Measurements from ENCODE around the gene ATP2C2. TPM values are rescaled to one million over a fixed set of nuclear protein-coding genes. Genes with fewer than 3 reads are reported as not detected.

The ATP2C2 gene
- polyA plus RNA-seq, 1 donor (not counting 4 experiments of a cell fraction or from before 2014, with no cell fraction given) = 0.96 TPM

- DNase-seq (ENCODE audit: low read depth, low spot score) (no peak), FAIRE-seq (no peak)
- no peaks in the 10 kb centered on the region for H3K27me3 ChIP-seq (ENCODE audit: control insufficient read depth, extremely low read depth, insufficient read depth, low read length)
- no peak overlapping the region for H3K9ac ChIP-seq (ENCODE audit: control insufficient read depth, extremely low read depth, insufficient read depth, low read length)
- H3K36me3 ChIP-seq (ENCODE audit: control insufficient read depth in 2 of 2, extremely low read depth in 1 of 2, insufficient read depth in 2 of 2, low read length in 2 of 2) = peaks cover 42 to 65% of the 10 kb centered on the region in 2 experiments
- H3K9me1 ChIP-seq (ENCODE audit: control insufficient read depth, extremely low read depth, insufficient read depth, low read length) = no peaks in the 10 kb centered on the region
- H3K4me1 ChIP-seq (ENCODE audit: control insufficient read depth, extremely low read depth, insufficient read depth, low read length) = no peaks in the 10 kb centered on the region
- TF ChIP-seq CTCF (optimal IDR thresholded peaks at IDR 0.05 in 1 of 3, IDR thresholded peaks at IDR 0.05 in 1 of 3, conservative IDR thresholded peaks at IDR 0.05 in 1 of 3; ENCODE audit: extremely low read depth in 1 of 3, insufficient read depth in 2 of 3, low read length in 3 of 3) (no peak), EZH2 (IDR thresholded peaks at IDR 0.05; ENCODE audit: low read length) (no peak)
- H3K9me3 ChIP-seq (ENCODE audit: control insufficient read depth, low read depth, low read length) = no peaks in the 10 kb centered on the region
- no peak overlapping the region for H3K27ac ChIP-seq (ENCODE audit: control insufficient read depth, insufficient read depth, low read length)
- H3K4me3 ChIP-seq (ENCODE audit: control insufficient read depth in 2 of 3, extremely low read depth in 1 of 3, insufficient read depth in 2 of 3, low read depth in 1 of 3, low read length in 3 of 3) = no peak overlapping the region
- no peak overlapping the region for H2AFZ ChIP-seq (ENCODE audit: control insufficient read depth, low read length)
- H3K79me2 ChIP-seq (ENCODE audit: control insufficient read depth, insufficient read depth, low read length) = peaks cover 21% of the 10 kb centered on the region
- H4K20me1 ChIP-seq (ENCODE audit: control insufficient read depth, extremely low read depth, insufficient read depth, low read length) = peaks cover 8% of the 10 kb centered on the region
- H3K4me2 ChIP-seq (ENCODE audit: control insufficient read depth, extremely low read depth, insufficient read depth, low read depth, low read length) = no peak overlapping the region
- dilution Hi-C loops (cut with MboI; ENCODE audit: extremely low pct_ligation_motif_present, low sequenced_read_pairs) = no loop called here
Observed at GRCh38 chr16:84485255-84486010, 117.1 kb downstream of the ATP2C2 start.

- no peaks in the 10 kb centered on the region for H3K4me1 ChIP-seq (ENCODE audit: control insufficient read depth, extremely low read depth, insufficient read depth, low read length)
- H3K4me2 ChIP-seq (ENCODE audit: control insufficient read depth, extremely low read depth, insufficient read depth, low read depth, low read length) = no peak overlapping the region
- H3K79me2 ChIP-seq (ENCODE audit: control insufficient read depth, insufficient read depth, low read length) = peaks cover 19% of the 10 kb centered on the region
- H3K9me3 ChIP-seq (ENCODE audit: control insufficient read depth, low read depth, low read length) = no peaks in the 10 kb centered on the region
- H3K9me1 ChIP-seq (ENCODE audit: control insufficient read depth, extremely low read depth, insufficient read depth, low read length) = no peaks in the 10 kb centered on the region
- H3K9ac ChIP-seq (ENCODE audit: control insufficient read depth, extremely low read depth, insufficient read depth, low read length) = no peak overlapping the region
- TF ChIP-seq CTCF (optimal IDR thresholded peaks at IDR 0.05 in 1 of 3, IDR thresholded peaks at IDR 0.05 in 1 of 3, conservative IDR thresholded peaks at IDR 0.05 in 1 of 3; ENCODE audit: extremely low read depth in 1 of 3, insufficient read depth in 2 of 3, low read length in 3 of 3) = no peak
- no peak overlapping the region for H3K27ac ChIP-seq (ENCODE audit: control insufficient read depth, insufficient read depth, low read length)
- DNase-seq (ENCODE audit: low read depth, low spot score) = no peak
- no peaks in the 10 kb centered on the region for H3K27me3 ChIP-seq (ENCODE audit: control insufficient read depth, extremely low read depth, insufficient read depth, low read length)
- dilution Hi-C loops (cut with MboI; ENCODE audit: extremely low pct_ligation_motif_present, low sequenced_read_pairs) = no loop called here
- peaks cover 8% of the 10 kb centered on the region for H4K20me1 ChIP-seq (ENCODE audit: control insufficient read depth, extremely low read depth, insufficient read depth, low read length)
- FAIRE-seq = no peak
- H3K4me3 ChIP-seq (ENCODE audit: control insufficient read depth in 2 of 3, extremely low read depth in 1 of 3, insufficient read depth in 2 of 3, low read depth in 1 of 3, low read length in 3 of 3) = no peak overlapping the region
- peaks cover 36 to 60% of the 10 kb centered on the region in 2 experiments for H3K36me3 ChIP-seq (ENCODE audit: control insufficient read depth in 2 of 2, extremely low read depth in 1 of 2, insufficient read depth in 2 of 2, low read length in 2 of 2)
- no peak overlapping the region for H2AFZ ChIP-seq (ENCODE audit: control insufficient read depth, low read length)
Observed at GRCh38 chr16:84486126-84486525, 117.8 kb downstream of the ATP2C2 start.
